Activated naive CD4-positive, alpha-beta T cell treated with anti-CD3 and anti-CD28 coated beads, Interleukin-2, amount 10 ng/mL, durations not matched to agents 7 days and 5 days (primary cell): Measurements from ENCODE around the gene WNK2.

ENCODE experiments used
- CTCF ChIA-PET: fragments of 350-600 bp; sonication (Branson Sonifier 250); formaldehyde crosslinking; loops from one replicate; lab custom pipeline; 2021; ENCODE audit warnings: antibody characterized with exemption; lab: Charles Lee
- DNase-seq: peaks from one replicate; pipeline ENCODE4 v3.0.0-alpha.2; 2020
- H3K27ac Mint-ChIP-seq: one replicate; pipeline ENCODE4 v1.8.0; 2021; ENCODE audit warnings: mild to moderate bottlenecking, moderate library complexity, mixed read lengths
- H3K27me3 Mint-ChIP-seq: one replicate; pipeline ENCODE4 v1.8.0; 2021; ENCODE audit warnings: mild to moderate bottlenecking, mixed read lengths
- H3K36me3 Mint-ChIP-seq: one replicate; pipeline ENCODE4 v1.8.0; 2021; ENCODE audit warnings: mixed read lengths
- H3K4me1 Mint-ChIP-seq: one replicate; pipeline ENCODE4 v1.8.0; 2021; ENCODE audit warnings: mixed read lengths
- H3K4me3 Mint-ChIP-seq: one replicate; pipeline ENCODE4 v1.8.0; 2021; ENCODE audit warnings: mild to moderate bottlenecking, moderate library complexity, mixed read lengths
- H3K9me3 Mint-ChIP-seq: one replicate; pipeline ENCODE4 v1.8.0; 2021; ENCODE audit warnings: mixed read lengths

Gene WNK2

DNA sequence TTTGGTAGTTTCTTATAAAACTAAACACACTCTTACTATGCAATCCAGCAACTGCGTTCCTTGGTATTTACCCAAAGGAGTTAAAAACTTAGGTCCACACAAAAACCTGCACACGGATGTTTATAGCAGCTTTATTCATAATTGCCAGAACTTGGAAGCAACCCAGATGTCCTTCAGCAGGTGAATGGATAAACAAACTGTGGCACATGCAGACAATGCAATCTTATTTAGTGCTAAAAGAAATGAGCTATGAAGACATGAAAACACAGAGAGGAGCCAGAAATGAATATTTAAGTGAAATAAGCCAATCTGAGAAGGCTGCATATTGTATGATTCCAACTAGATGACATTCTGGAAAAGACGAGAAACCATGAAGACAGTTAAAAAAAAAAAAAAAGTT is 10.7 kb downstream of the WNK2 start:
- DNase-seq = no peak
- CTCF ChIA-PET = interaction anchor here (0.9 kb wide), 1 partner anchor 11 kb away, joined by 3 read pairs; the partner anchor contains the start of gene WNK2
- Mint-ChIP-seq H3K36me3 (no peaks in the 10 kb centered on the region), H3K27ac (no peak overlapping the region), H3K27me3 (peaks cover 42% of the 10 kb centered on the region), H3K4me1 (no peaks in the 10 kb centered on the region), H3K9me3 (no peaks in the 10 kb centered on the region), H3K4me3 (no peak overlapping the region)

GRCh38 chr9:93196096-93197055 is 12.4 kb downstream of the WNK2 start:
- no peaks in the 10 kb centered on the region for H3K9me3 Mint-ChIP-seq
- CTCF ChIA-PET = interaction anchor here (1.0 kb wide), 1 partner anchor 13 kb away, joined by 3 read pairs; no protein-coding TSS in a partner anchor
- H3K4me3 Mint-ChIP-seq = no peak overlapping the region
- H3K27ac Mint-ChIP-seq = no peak overlapping the region
- no peaks in the 10 kb centered on the region for H3K36me3 Mint-ChIP-seq
- H3K27me3 Mint-ChIP-seq = peaks cover 35% of the 10 kb centered on the region
- no peaks in the 10 kb centered on the region for H3K4me1 Mint-ChIP-seq
- DNase-seq = no peak

- Mint-ChIP-seq H3K4me1 (no peaks in the 10 kb centered on the region), H3K4me3 (no peak overlapping the region), H3K27me3 (peaks cover 25% of the 10 kb centered on the region), H3K27ac (peak overlapping the region; percentile 17), H3K9me3 (no peaks in the 10 kb centered on the region), H3K36me3 (no peaks in the 10 kb centered on the region)
- DNase-seq = no peak
- CTCF ChIA-PET = no interaction called here
These were observed 13.7 kb downstream of the WNK2 start for GRCh38 chr9:93197670-93198069.

- Mint-ChIP-seq H3K9me3 (no peaks in the 10 kb centered on the region), H3K36me3 (no peaks in the 10 kb centered on the region), H3K27ac (no peak overlapping the region), H3K4me1 (no peaks in the 10 kb centered on the region), H3K4me3 (no peak overlapping the region), H3K27me3 (peaks cover 24% of the 10 kb centered on the region)
- DNase-seq = no peak
- CTCF ChIA-PET = interaction anchor here (0.5 kb wide), 1 partner anchor 369 kb away, joined by 3 read pairs; no protein-coding TSS in a partner anchor
These were observed 14.3 kb downstream of the WNK2 start for GRCh38 chr9:93198117-93198837.

GRCh38 chr9:93198838-93199625 is 15.1 kb downstream of the WNK2 start:
- Mint-ChIP-seq H3K27ac (no peak overlapping the region), H3K4me1 (no peaks in the 10 kb centered on the region), H3K27me3 (peaks cover 22% of the 10 kb centered on the region), H3K36me3 (no peaks in the 10 kb centered on the region), H3K4me3 (no peak overlapping the region), H3K9me3 (no peaks in the 10 kb centered on the region)
- no peak for DNase-seq
- CTCF ChIA-PET = interaction anchor here (1.9 kb wide), 1 partner anchor 104 kb away, joined by 4 read pairs; no protein-coding TSS in a partner anchor

- Mint-ChIP-seq H3K4me3 (no peak overlapping the region), H3K9me3 (no peaks in the 10 kb centered on the region), H3K36me3 (no peaks in the 10 kb centered on the region), H3K27ac (no peak overlapping the region), H3K4me1 (peaks cover 4% of the 10 kb centered on the region), H3K27me3 (peaks cover 20% of the 10 kb centered on the region)
- CTCF ChIA-PET = interaction anchor here (1.9 kb wide), 1 partner anchor 102 kb away, joined by 4 read pairs; no protein-coding TSS in a partner anchor
- no peak for DNase-seq
These were observed 16.5 kb downstream of the WNK2 start for GRCh38 chr9:93200449-93200742.

- Mint-ChIP-seq H3K27ac (no peak overlapping the region), H3K9me3 (no peaks in the 10 kb centered on the region), H3K36me3 (no peaks in the 10 kb centered on the region), H3K4me1 (peaks cover 4% of the 10 kb centered on the region), H3K4me3 (no peak overlapping the region), H3K27me3 (peaks cover 20% of the 10 kb centered on the region)
- no peak for DNase-seq
- CTCF ChIA-PET = interaction anchor here (1.9 kb wide), 1 partner anchor 102 kb away, joined by 4 read pairs; no protein-coding TSS in a partner anchor
These were observed 17.0 kb downstream of the WNK2 start for GRCh38 chr9:93200989-93201334.

DNA sequence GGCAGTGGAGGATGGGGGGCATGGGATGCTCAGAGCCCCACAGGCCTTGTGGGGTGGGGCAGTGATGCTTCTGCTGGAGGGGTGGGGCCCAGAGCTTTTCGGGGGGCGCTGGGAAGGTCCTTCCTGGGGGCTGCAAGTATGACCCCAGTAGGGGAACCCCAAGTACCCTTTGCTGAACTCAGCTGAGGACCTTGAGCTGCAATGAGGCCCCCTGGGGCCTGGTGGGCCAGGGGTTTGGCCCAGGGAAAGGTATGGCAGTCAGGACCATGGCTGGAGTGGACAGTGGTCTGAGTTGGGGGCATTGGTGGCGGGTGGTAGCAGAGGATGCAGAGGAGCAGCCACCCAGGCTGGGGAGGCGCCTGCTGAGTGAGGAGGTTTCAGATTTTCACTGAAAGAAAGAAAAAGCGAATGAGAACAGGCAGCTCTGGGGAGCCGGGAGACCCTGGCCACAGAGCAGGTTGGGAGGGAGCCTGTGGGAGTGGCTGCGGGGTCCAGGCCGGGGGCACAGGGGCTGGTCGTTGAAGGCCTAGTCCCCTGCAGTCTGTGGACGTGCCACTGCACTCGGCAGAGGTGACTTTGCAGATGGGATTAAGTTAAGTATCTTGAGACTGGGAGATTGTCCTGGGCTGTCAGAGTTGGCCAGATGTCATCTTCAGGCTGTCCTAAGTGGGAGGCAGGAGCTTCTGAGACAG is 19.2 kb downstream of the WNK2 start:
- no peak for DNase-seq
- H3K9me3 Mint-ChIP-seq = no peaks in the 10 kb centered on the region
- no peak overlapping the region for H3K27ac Mint-ChIP-seq
- no peaks in the 10 kb centered on the region for H3K36me3 Mint-ChIP-seq
- CTCF ChIA-PET = no interaction called here
- H3K27me3 Mint-ChIP-seq = peaks cover 8% of the 10 kb centered on the region
- H3K4me3 Mint-ChIP-seq = no peak overlapping the region
- H3K4me1 Mint-ChIP-seq = peaks cover 4% of the 10 kb centered on the region

DNA sequence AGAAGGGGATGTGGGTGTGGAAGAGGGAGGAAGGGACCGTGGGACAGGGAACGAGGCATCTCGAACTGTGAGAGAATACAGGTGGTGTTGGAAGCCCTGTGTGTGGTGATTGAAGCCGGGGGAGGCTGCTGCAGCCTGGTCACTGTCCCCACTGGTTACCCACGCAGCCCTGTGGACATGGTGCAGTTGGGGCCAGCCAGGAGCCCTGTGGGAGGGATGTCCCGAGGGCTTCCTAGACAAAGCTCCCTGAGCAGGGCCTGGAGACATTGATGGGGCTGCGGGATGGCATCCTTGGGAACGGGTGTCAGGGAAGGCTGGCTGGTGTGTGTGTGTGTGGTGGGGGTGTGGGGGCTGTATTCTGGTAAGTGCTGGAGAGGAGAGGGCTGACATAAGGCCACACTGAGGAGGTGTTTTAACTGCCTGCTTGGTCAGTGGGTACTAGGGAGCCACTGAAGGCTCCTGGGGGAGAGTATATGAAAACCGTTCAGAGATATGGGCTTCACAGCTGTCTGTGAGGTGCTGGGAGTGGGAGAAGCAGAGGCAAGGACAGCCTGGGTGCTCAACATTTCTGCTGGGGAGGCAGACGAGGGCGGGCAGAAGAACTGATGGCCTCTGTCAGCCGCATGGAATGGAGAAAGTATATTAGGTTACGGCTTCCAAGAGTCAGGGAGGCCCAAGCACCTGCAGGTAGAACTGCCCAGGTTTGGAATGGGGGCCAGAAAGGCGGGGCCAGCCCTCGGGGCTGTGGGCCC is 20.0 kb downstream of the WNK2 start:
- H3K27me3 Mint-ChIP-seq = peaks cover 8% of the 10 kb centered on the region
- no peak overlapping the region for H3K4me3 Mint-ChIP-seq
- no peak overlapping the region for H3K27ac Mint-ChIP-seq

GRCh38 chr9:93204470-93205043 is 20.6 kb downstream of the WNK2 start:
- Mint-ChIP-seq H3K4me1 (peaks cover 4% of the 10 kb centered on the region), H3K36me3 (no peaks in the 10 kb centered on the region), H3K9me3 (peaks cover 7% of the 10 kb centered on the region), H3K27ac (peak overlapping the region; percentile 45), H3K27me3 (peaks cover 8% of the 10 kb centered on the region), H3K4me3 (no peak overlapping the region)
- no peak for DNase-seq
- CTCF ChIA-PET = no interaction called here

More for the DNA sequence above, 20.0 kb downstream of the WNK2 start:
- CTCF ChIA-PET = no interaction called here
- Mint-ChIP-seq H3K9me3 (peaks cover 6% of the 10 kb centered on the region), H3K4me1 (peaks cover 4% of the 10 kb centered on the region), H3K36me3 (no peaks in the 10 kb centered on the region)
- no peak for DNase-seq

DNA sequence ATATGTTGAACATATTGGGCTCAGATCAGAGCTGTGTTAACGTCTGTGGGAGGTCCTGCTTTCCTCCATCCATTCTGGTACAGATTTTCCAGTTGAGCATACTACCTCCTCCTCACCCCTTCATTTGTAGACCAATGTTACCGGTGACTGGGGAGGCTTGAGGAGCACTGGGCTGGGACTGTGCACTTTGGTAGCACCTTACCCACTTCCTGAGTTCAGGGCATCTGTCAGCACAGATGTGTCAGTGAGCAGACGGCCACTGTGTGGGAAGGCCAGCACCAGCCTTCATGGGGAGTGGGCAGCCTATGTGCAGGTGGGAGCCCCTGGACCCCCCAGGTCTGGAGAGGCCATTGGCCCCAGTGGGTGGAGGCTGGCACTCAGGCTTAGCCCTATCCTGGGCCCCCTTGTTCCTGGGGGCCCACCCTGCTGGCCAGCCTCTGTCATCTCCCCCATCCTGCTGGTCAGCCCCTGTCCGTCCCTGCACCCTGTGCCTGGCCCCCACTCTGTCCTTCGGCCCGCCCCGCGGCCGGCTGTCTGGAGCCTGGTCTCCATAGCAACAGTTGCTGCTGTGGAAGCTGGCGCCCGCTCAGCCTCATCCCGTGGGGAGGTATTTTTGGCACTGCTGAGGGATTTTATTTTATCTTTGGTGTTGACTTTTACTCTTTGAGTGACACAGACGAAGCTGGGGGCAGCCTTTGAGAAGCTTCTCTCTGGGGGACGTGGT is 21.3 kb downstream of the WNK2 start:
- H3K4me1 Mint-ChIP-seq = peaks cover 4% of the 10 kb centered on the region
- H3K27ac Mint-ChIP-seq = no peak overlapping the region
- H3K36me3 Mint-ChIP-seq = no peaks in the 10 kb centered on the region
- peaks cover 7% of the 10 kb centered on the region for H3K9me3 Mint-ChIP-seq
- no peak for DNase-seq
- CTCF ChIA-PET = no interaction called here
- H3K4me3 Mint-ChIP-seq = no peak overlapping the region
- peaks cover 8% of the 10 kb centered on the region for H3K27me3 Mint-ChIP-seq

GRCh38 chr9:93205896-93206575 is 22.1 kb downstream of the WNK2 start:
- CTCF ChIA-PET = no interaction called here
- Mint-ChIP-seq H3K27me3 (peaks cover 8% of the 10 kb centered on the region), H3K9me3 (peaks cover 7% of the 10 kb centered on the region), H3K4me1 (peaks cover 4% of the 10 kb centered on the region), H3K4me3 (no peak overlapping the region), H3K36me3 (no peaks in the 10 kb centered on the region), H3K27ac (no peak overlapping the region)
- no peak for DNase-seq
